OCI-LY7 (cell line): ENCODE results near the gene SEZ6. TPM values are rescaled to one million over a fixed set of nuclear protein-coding genes. Genes with fewer than 3 reads are reported as not detected.

Experiments used
- BruUV-seq: library from RNA; stranded (reverse); fragments of 400-500 nt; replicated peaks from 2 replicates; lab custom pipeline; 2021; lab: Mats Ljungman, UMichigan
- CTCF ChIA-PET: fragments of 300-600 bp; sonication (Branson Sonifier 250); formaldehyde crosslinking; loops from one replicate; lab custom pipeline; 2022; ENCODE audit warnings: antibody characterized with exemption; ENCODE audit not compliant: unreplicated experiment; lab: Charles Lee
- POLR2A ChIA-PET: fragments of 300-600 bp; sonication (Branson Sonifier 250); formaldehyde crosslinking; loops from one replicate; lab custom pipeline; 2022; ENCODE audit warnings: antibody characterized with exemption; lab: Charles Lee
- DNase-seq: peaks from one replicate; pipeline ENCODE4 v3.0.0-alpha.2; 2015; ENCODE audit warnings: low spot score
- H2AFZ ChIP-seq: fragments of 200-600 bp; sonication (generic), shearing (Covaris generic); 2 replicates; pipeline ENCODE4 v1.6.1; 2014; ENCODE audit warnings: mild to moderate bottlenecking, antibody characterized with exemption, low read length, moderate library complexity
- H3K27ac ChIP-seq: fragments of 200-600 bp; sonication (generic); 2 replicates; pipeline ENCODE4 v1.5.1; 2014; ENCODE audit warnings: mixed run types, low read depth, mild to moderate bottlenecking, moderate library complexity, low read length, inconsistent platforms; ENCODE audit not compliant: poor library complexity, severe bottlenecking
- H3K36me3 ChIP-seq: fragments of 200-600 bp; sonication (generic); 2 replicates; pipeline ENCODE4 v1.6.1; 2014; ENCODE audit warnings: mild to moderate bottlenecking, antibody characterized with exemption, low read length, moderate library complexity, mixed read lengths; ENCODE audit not compliant: insufficient read depth
- H3K4me1 ChIP-seq: fragments of 200-600 bp; sonication (generic); 2 replicates; pipeline ENCODE4 v1.5.1; 2014; ENCODE audit warnings: mild to moderate bottlenecking, low read length; ENCODE audit not compliant: insufficient read depth, poor library complexity, severe bottlenecking
- H3K4me2 ChIP-seq: fragments of 200-600 bp; sonication (generic); 2 replicates; pipeline ENCODE4 v1.6.1; 2014; ENCODE audit warnings: mild to moderate bottlenecking, low read length
- H3K4me3 ChIP-seq: fragments of 200-600 bp; sonication (generic); 2 replicates; pipeline ENCODE4 v1.5.1; 2014; ENCODE audit warnings: mild to moderate bottlenecking, low read depth, low read length; ENCODE audit not compliant: poor library complexity, severe bottlenecking
- H3K79me2 ChIP-seq: fragments of 200-600 bp; sonication (generic); 2 replicates; pipeline ENCODE4 v1.6.1; 2016; ENCODE audit warnings: low read depth, mild to moderate bottlenecking, low read length, moderate library complexity, mixed read lengths; ENCODE audit not compliant: insufficient read depth
- H3K9me2 ChIP-seq: fragments of 200-600 bp; sonication (generic); 2 replicates; pipeline ENCODE4 v1.6.1; 2016; ENCODE audit warnings: mild to moderate bottlenecking, low read length, mixed read lengths; ENCODE audit not compliant: insufficient read depth
- H3K9me3 ChIP-seq: fragments of 200-600 bp; sonication (generic); 2 replicates; pipeline ENCODE4 v1.6.1; 2014; ENCODE audit warnings: mild to moderate bottlenecking, mixed run types, low read length, mixed read lengths
- H4K20me1 ChIP-seq: fragments of 200-600 bp; sonication (generic); 2 replicates; pipeline ENCODE4 v1.6.1; 2014; ENCODE audit warnings: mild to moderate bottlenecking, antibody characterized with exemption, low read length, moderate library complexity, mixed read lengths; ENCODE audit not compliant: insufficient read depth
- EZH2phosphoT487 ChIP-seq: fragments of 200-600 bp; sonication (generic); IDR thresholded peaks from 2 replicates; pipeline ENCODE4 v1.6.1; 2018; ENCODE audit warnings: low read depth, borderline replicate concordance, mild to moderate bottlenecking, mixed run types, antibody characterized with exemption, low read length, moderate library complexity, mixed read lengths
- intact Hi-C: fragments of 100-400 bp; cut with micrococcal nuclease; formaldehyde crosslinking; loops from one replicate; pipeline ENCODE4 v1.10.0; 2022; ENCODE audit not compliant: unreplicated experiment
- total RNA-seq, 2 experiments: library from RNA; depleted of rRNA in 1 of 2; stranded (reverse); fragments of >200 nt in 1 of 2; shearing (Covaris generic) in 1 of 2; gene quantifications; 2 replicates each; pipeline ENCODE4 v1.2.3, GENCODE V29; 2014 to 2022
- TF ChIP-seq, protein P1 (sequence below): fragments of 200-600 bp; sonication (generic); conservative IDR thresholded peaks from 2 replicates; pipeline ENCODE4 v1.5.1; 2014; ENCODE audit warnings: mild to moderate bottlenecking, antibody characterized with exemption, low read length, moderate library complexity, mixed read lengths

Gene SEZ6
- total RNA-seq, 2 experiments from 2014 or later, result not detected

GRCh38 chr17:28992185-28992584, 13.6 kb downstream of the SEZ6 start:
- Histone ChIP-seq H3K27ac (no peak overlapping the region), H3K9me2 (no peaks in the 10 kb centered on the region), H3K4me2 (no peak overlapping the region), H3K4me1 (no peaks in the 10 kb centered on the region), H3K79me2 (no peaks in the 10 kb centered on the region), H3K9me3 (no peaks in the 10 kb centered on the region), H2AFZ (no peak overlapping the region), H3K36me3 (no peaks in the 10 kb centered on the region), H3K4me3 (no peak overlapping the region), H4K20me1 (no peaks in the 10 kb centered on the region)
- ChIA-PET POLR2A (no interaction called here), CTCF (no interaction called here)
- BruUV-seq, result no TSS peak
- DNase-seq, result no peak
- TF ChIP-seq EZH2phosphoT487, result no peak
- TF ChIP-seq, protein P1, sequence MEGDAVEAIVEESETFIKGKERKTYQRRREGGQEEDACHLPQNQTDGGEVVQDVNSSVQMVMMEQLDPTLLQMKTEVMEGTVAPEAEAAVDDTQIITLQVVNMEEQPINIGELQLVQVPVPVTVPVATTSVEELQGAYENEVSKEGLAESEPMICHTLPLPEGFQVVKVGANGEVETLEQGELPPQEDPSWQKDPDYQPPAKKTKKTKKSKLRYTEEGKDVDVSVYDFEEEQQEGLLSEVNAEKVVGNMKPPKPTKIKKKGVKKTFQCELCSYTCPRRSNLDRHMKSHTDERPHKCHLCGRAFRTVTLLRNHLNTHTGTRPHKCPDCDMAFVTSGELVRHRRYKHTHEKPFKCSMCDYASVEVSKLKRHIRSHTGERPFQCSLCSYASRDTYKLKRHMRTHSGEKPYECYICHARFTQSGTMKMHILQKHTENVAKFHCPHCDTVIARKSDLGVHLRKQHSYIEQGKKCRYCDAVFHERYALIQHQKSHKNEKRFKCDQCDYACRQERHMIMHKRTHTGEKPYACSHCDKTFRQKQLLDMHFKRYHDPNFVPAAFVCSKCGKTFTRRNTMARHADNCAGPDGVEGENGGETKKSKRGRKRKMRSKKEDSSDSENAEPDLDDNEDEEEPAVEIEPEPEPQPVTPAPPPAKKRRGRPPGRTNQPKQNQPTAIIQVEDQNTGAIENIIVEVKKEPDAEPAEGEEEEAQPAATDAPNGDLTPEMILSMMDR, result no peak
- intact Hi-C loops, result no loop called here

GRCh38 chr17:28991779-28992178, 14.1 kb downstream of the SEZ6 start:
- H2AFZ ChIP-seq, result no peak overlapping the region
- H3K4me2 ChIP-seq, result no peak overlapping the region
- POLR2A ChIA-PET, result no interaction called here
- H3K27ac ChIP-seq, result no peak overlapping the region
- no peaks in the 10 kb centered on the region for H3K9me3 ChIP-seq
- no peaks in the 10 kb centered on the region for H3K4me1 ChIP-seq
- no peaks in the 10 kb centered on the region for H3K9me2 ChIP-seq
- no peak overlapping the region for H3K4me3 ChIP-seq
- H3K36me3 ChIP-seq, result no peaks in the 10 kb centered on the region
- BruUV-seq, result no TSS peak
- no peaks in the 10 kb centered on the region for H3K79me2 ChIP-seq
- CTCF ChIA-PET, result no interaction called here
- intact Hi-C loops, result no loop called here
- TF ChIP-seq, protein P1, result no peak
- TF ChIP-seq EZH2phosphoT487, result no peak
- DNase-seq, result no peak
- no peaks in the 10 kb centered on the region for H4K20me1 ChIP-seq

GRCh38 chr17:28989028-28989427, 16.8 kb downstream of the SEZ6 start:
- H3K79me2 ChIP-seq, result no peaks in the 10 kb centered on the region
- H3K27ac ChIP-seq, result no peak overlapping the region
- intact Hi-C loops, result no loop called here
- DNase-seq, result no peak
- TF ChIP-seq, protein P1, result no peak
- TF ChIP-seq EZH2phosphoT487, result no peak
- no peak overlapping the region for H3K4me3 ChIP-seq
- no peaks in the 10 kb centered on the region for H3K4me1 ChIP-seq
- no peaks in the 10 kb centered on the region for H3K9me2 ChIP-seq
- H3K9me3 ChIP-seq, result no peaks in the 10 kb centered on the region
- H2AFZ ChIP-seq, result no peak overlapping the region
- no peaks in the 10 kb centered on the region for H4K20me1 ChIP-seq
- H3K36me3 ChIP-seq, result no peaks in the 10 kb centered on the region
- H3K4me2 ChIP-seq, result no peak overlapping the region
- ChIA-PET POLR2A (no interaction called here), CTCF (no interaction called here)
- no TSS peak for BruUV-seq
